ENCODE results near the gene PARP6.
"Not testable (repeated sequence)": the region's sequence is repeated elsewhere in the genome, so short reads cannot be mapped to it uniquely, and the experiment has no call there.

PARP6 gene

GRCh38 chr15:72280751-72281150 lies 8.4 kb upstream of the PARP6 start:
- Histone ChIP-seq H3K9me2 (ENCODE audit: low read depth, low read length) (no peaks in the 10 kb centered on the region), H3K9ac (ENCODE audit: low read length) (no peak overlapping the region), H3K79me2 (ENCODE audit: insufficient read depth, low read length) (no peaks in the 10 kb centered on the region), H3K4me1 (ENCODE audit: insufficient read depth, low read length, severe bottlenecking) (no peaks in the 10 kb centered on the region), H3K27ac (ENCODE audit: low read depth, low read length, poor library complexity, severe bottlenecking) (no peak overlapping the region), H3K27me3 (ENCODE audit: insufficient read depth, low read length) (no peaks in the 10 kb centered on the region), H3K4me3 (ENCODE audit: low read depth, low read length, poor library complexity, severe bottlenecking) (no peak overlapping the region), H3K4me2 (ENCODE audit: low read length) (no peak overlapping the region), H3F3A (ENCODE audit: insufficient read depth, low read length) (no peaks in the 10 kb centered on the region), H2AFZ (ENCODE audit: low read length) (no peak overlapping the region), H4K20me1 (ENCODE audit: insufficient read depth, low read length) (no peaks in the 10 kb centered on the region), H3K9me3 (ENCODE audit: low read length) (no peaks in the 10 kb centered on the region), H3K36me3 (ENCODE audit: insufficient read depth, low read length) (no peaks in the 10 kb centered on the region)
- TF ChIP-seq EZH2 (IDR thresholded peaks at IDR 0.05; ENCODE audit: borderline replicate concordance, low read length): no peak
- TF ChIP-seq, protein P1, sequence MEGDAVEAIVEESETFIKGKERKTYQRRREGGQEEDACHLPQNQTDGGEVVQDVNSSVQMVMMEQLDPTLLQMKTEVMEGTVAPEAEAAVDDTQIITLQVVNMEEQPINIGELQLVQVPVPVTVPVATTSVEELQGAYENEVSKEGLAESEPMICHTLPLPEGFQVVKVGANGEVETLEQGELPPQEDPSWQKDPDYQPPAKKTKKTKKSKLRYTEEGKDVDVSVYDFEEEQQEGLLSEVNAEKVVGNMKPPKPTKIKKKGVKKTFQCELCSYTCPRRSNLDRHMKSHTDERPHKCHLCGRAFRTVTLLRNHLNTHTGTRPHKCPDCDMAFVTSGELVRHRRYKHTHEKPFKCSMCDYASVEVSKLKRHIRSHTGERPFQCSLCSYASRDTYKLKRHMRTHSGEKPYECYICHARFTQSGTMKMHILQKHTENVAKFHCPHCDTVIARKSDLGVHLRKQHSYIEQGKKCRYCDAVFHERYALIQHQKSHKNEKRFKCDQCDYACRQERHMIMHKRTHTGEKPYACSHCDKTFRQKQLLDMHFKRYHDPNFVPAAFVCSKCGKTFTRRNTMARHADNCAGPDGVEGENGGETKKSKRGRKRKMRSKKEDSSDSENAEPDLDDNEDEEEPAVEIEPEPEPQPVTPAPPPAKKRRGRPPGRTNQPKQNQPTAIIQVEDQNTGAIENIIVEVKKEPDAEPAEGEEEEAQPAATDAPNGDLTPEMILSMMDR (IDR thresholded peaks at IDR 0.05; ENCODE audit: low read length): no peak

DNA sequence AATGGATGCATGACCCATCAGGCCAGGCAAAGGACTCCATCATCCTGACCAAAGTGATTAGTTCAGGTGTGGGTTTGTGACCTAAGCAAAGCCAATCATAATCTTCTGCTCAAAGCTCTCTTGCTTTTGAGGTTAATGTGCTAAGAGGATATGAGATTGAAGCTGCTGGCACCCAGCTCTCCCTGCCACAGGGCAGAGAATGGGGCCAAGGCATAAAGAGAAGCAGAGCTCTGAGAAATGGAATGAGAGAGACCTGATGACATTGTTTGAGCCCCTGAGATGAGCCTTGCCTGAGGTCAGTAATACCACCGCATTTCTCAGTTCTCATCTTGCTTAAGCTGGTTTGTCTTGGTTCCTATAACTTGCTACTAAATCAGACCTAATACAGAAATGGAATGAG lies 6.4 kb upstream of the PARP6 start:
- no peak overlapping the region for H3K4me2 ChIP-seq (ENCODE audit: low read length)
- no peak overlapping the region for H3K4me3 ChIP-seq (ENCODE audit: low read depth, low read length, poor library complexity, severe bottlenecking)
- H4K20me1 ChIP-seq (ENCODE audit: insufficient read depth, low read length): no peaks in the 10 kb centered on the region
- H2AFZ ChIP-seq (ENCODE audit: low read length): no peak overlapping the region
- no peaks in the 10 kb centered on the region for H3K4me1 ChIP-seq (ENCODE audit: insufficient read depth, low read length, severe bottlenecking)
- H3K79me2 ChIP-seq (ENCODE audit: insufficient read depth, low read length): no peaks in the 10 kb centered on the region
- no peak overlapping the region for H3K27ac ChIP-seq (ENCODE audit: low read depth, low read length, poor library complexity, severe bottlenecking)
- no peaks in the 10 kb centered on the region for H3F3A ChIP-seq (ENCODE audit: insufficient read depth, low read length)
- no peak overlapping the region for H3K9ac ChIP-seq (ENCODE audit: low read length)
- no peaks in the 10 kb centered on the region for H3K36me3 ChIP-seq (ENCODE audit: insufficient read depth, low read length)
- no peaks in the 10 kb centered on the region for H3K27me3 ChIP-seq (ENCODE audit: insufficient read depth, low read length)
- TF ChIP-seq, protein P1 (IDR thresholded peaks at IDR 0.05; ENCODE audit: low read length): no peak
- no peak for TF ChIP-seq EZH2 (IDR thresholded peaks at IDR 0.05; ENCODE audit: borderline replicate concordance, low read length)
- H3K9me3 ChIP-seq (ENCODE audit: low read length): no peaks in the 10 kb centered on the region
- no peaks in the 10 kb centered on the region for H3K9me2 ChIP-seq (ENCODE audit: low read depth, low read length)

- Histone ChIP-seq H4K20me1 (ENCODE audit: insufficient read depth, low read length) (no peaks in the 10 kb centered on the region), H3K9me3 (ENCODE audit: low read length) (no peaks in the 10 kb centered on the region), H3K36me3 (ENCODE audit: insufficient read depth, low read length) (no peaks in the 10 kb centered on the region), H2AFZ (ENCODE audit: low read length) (no peak overlapping the region), H3K4me3 (ENCODE audit: low read depth, low read length, poor library complexity, severe bottlenecking) (no peak overlapping the region), H3K9me2 (ENCODE audit: low read depth, low read length) (no peaks in the 10 kb centered on the region), H3K9ac (ENCODE audit: low read length) (no peak overlapping the region), H3K79me2 (ENCODE audit: insufficient read depth, low read length) (peaks cover 3% of the 10 kb centered on the region; the same call in 1 of the 2 replicates), H3K4me2 (ENCODE audit: low read length) (no peak overlapping the region), H3F3A (ENCODE audit: insufficient read depth, low read length) (0 out of 2 replicates have a peak, but pooled peaks cover under 1% of the 10 kb centered on the region), H3K4me1 (ENCODE audit: insufficient read depth, low read length, severe bottlenecking) (peaks cover 16% of the 10 kb centered on the region), H3K27ac (ENCODE audit: low read depth, low read length, poor library complexity, severe bottlenecking) (no peak overlapping the region), H3K27me3 (ENCODE audit: insufficient read depth, low read length) (no peaks in the 10 kb centered on the region)
- no peak for TF ChIP-seq EZH2 (IDR thresholded peaks at IDR 0.05; ENCODE audit: borderline replicate concordance, low read length)
- TF ChIP-seq, protein P1 (IDR thresholded peaks at IDR 0.05; ENCODE audit: low read length): no peak
These were observed 4.0 kb upstream of the PARP6 start for GRCh38 chr15:72276326-72276700.

DNA sequence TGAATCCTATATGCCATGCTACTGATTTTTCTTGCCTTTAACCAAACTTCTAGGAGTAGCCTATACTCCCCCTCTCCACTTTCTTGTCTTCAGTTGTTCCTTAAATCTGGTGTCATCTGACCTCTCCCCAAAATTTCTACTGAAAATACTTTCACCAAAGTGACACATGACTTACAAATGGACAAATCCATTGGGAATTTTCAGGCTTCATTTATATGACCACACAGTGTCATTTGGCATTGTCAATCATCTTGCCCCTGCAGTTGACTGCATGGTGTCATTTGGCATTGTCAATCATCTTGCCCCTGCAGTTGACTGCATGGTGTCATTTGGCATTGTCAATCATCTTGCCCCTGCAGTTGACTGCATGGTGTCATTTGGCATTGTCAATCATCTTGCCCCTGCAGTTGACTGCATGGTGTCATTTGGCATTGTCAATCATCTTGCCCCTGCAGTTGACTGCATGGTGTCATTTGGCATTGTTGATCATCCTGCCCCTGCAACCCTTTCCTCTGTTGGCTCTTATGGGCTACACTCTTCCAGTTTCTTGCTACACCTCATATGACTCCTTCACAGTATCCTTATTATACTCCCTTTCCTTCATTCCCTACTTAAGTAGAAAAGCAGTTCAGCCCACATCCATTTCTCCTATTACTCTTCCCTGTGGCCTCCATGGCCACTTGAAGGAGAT lies 3.4 kb upstream of the PARP6 start:
- H4K20me1 ChIP-seq (ENCODE audit: insufficient read depth, low read length); H3K36me3 ChIP-seq (ENCODE audit: insufficient read depth, low read length); H3K79me2 ChIP-seq (ENCODE audit: insufficient read depth, low read length); H3K27me3 ChIP-seq (ENCODE audit: insufficient read depth, low read length); H3K9me2 ChIP-seq (ENCODE audit: low read depth, low read length); H3K9ac ChIP-seq (ENCODE audit: low read length); H3K9me3 ChIP-seq (ENCODE audit: low read length); H2AFZ ChIP-seq (ENCODE audit: low read length); H3K4me3 ChIP-seq (ENCODE audit: low read depth, low read length, poor library complexity, severe bottlenecking); H3K27ac ChIP-seq (ENCODE audit: low read depth, low read length, poor library complexity, severe bottlenecking); H3K4me2 ChIP-seq (ENCODE audit: low read length); H3F3A ChIP-seq (ENCODE audit: insufficient read depth, low read length): not testable (repeated sequence)
- peaks cover 21% of the 10 kb centered on the region for H3K4me1 ChIP-seq (ENCODE audit: insufficient read depth, low read length, severe bottlenecking)

Data from OCI-LY1 (cell line).